NK-92 (cell line): ENCODE results near the gene LCLAT1.

ENCODE experiments used
- DNase-seq: peaks from one replicate; lab custom pipeline; 2025; ENCODE audit not compliant: unreplicated experiment; lab: John Stamatoyannopoulos, UW

Gene LCLAT1

GRCh38 chr2:30422444-30423040, 24.5 kb upstream of the LCLAT1 start:
- no peak for DNase-seq

DNA sequence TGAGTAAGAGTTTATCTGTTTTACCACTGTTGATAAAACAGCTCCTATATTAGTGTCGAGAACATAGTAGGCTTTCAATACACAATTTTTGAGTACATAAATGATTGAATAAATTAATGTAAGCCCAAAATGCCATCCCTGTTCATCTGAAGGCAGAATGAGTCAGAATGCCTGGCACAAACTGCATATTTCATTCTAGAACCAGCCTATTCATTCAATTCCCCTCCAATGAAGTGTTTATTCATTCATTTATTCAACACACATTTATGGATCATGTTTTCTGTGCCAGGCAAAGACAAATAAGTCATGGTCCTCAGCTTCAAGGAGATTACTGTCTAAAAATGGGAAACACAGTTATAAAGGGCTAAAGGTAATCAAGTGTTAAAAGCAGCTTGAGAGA, 22.8 kb upstream of the LCLAT1 start:
- DNase-seq: no peak

DNA sequence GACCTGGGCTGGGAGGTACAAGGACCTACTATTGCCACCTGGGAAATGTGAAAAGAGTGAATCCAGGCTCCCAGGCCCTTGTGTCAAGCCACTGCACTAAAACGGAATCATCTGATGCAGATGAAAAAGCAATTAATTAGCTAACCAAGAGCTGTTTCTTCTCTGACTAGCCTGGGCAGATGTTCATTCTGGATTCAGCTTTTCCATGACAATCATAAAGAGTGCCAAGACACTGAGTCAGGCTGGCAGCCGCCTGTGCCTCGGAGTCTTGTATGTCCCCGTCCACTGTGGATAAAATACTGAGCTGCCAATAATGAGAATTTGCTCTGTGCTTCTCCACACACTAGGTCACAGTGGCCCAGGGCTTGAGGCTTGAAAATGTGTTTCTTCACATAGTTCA, 21.7 kb upstream of the LCLAT1 start:
- no peak for DNase-seq

GRCh38 chr2:30427606-30428347, 19.3 kb upstream of the LCLAT1 start:
- no peak for DNase-seq

GRCh38 chr2:30428348-30428662, 18.7 kb upstream of the LCLAT1 start:
- DNase-seq: no peak

DNA sequence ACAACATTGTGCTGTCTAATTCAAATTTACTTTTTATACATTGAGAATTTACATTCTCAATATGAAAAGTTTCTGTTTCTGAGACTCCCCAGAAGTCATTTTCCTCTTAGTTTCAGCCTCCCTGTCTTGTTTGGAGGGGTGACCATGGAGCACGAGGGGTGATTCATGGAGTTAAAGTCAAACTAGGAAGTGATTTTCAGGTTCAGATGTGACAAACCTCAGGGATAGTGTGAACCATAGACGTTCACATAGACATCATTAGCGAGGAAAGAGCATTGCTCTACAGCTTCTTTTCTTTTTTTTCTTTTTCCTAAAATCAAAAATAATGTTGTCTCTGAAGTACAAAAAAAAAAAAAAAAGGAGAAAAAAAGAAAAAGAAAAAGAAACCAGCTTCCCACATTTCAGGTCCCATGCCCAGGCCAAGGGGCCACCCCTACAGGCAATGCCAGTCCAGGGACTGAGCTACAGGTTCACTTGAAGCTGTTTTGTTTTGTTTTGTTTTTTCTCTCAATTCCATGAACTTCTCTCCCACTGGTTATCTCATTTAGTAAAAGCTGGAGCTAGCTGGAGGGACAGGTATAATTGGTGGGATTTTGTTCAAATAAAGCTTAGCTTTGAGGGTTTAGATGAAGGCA, 18.1 kb upstream of the LCLAT1 start:
- DNase-seq: no peak

DNA sequence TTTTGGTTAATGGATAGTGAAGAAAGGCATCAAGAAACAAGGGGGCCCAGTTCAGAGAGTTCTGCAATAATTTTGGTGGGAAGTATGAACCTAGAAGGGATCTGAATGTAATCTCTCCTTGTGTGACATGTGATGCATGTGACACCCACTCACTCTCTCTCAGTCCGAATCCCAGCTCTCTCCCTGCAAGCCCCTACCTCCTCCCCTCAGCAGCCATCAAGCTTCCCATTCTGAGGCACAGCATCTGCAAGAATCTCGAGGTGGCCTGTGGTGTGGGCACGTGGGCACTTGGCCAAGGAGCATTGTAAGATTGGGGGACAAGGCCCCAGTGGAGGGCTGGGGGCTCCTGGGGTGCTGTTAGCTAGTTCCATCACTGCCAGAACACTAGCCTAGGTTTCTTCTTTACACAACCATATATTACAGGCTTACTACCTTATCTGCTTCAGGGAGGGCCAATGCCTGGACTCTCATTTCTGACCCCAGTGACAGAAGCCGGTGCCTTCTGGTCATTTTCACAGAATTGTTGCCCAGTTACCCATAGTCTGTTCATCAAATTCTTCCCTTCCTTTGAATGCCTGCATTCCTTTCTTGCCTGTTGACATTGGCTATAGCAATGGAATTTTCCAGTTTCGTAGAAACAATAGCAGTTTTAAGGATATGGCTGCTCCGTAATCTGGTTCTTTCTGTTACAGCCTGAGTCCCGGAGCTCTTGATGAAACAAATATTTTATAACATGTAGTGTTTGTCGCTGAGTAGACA, 13.3 kb upstream of the LCLAT1 start:
- DNase-seq: no peak

GRCh38 chr2:30434708-30435107, 12.3 kb upstream of the LCLAT1 start:
- no peak for DNase-seq

GRCh38 chr2:30436859-30437435, 10.1 kb upstream of the LCLAT1 start:
- no peak for DNase-seq

DNA sequence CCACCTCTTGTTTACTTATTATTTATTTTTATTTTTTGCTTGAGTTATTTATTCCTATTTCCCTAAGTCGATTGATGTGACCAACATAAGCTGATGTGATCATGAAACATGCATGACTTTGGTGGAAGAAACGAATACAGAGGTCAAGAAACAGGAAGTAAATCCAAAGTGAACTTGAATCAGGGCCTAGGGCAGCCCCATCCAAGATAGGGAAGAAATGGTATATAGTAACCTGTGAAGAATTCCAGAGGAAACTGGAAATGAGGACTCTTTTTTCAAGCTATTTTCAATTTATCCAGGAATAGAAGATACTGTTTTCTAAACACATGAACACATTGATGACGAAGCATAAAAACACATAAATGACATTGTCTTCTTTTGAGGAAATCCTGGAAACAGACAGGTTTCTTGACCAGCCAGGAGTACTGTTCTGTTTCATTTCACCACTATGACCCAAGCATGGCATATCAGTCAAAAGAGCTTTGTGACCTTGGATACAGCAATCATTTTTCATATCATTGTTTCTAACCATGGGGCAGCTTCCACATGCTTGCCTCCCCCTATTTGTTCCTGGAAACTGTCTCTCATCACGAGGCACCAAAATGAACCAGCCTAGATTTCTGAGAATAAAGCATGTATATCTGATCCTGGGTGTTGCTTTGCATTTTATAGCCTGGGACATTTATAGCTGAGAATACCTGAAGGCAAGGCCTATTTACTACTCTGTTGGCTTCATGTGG, 9.1 kb upstream of the LCLAT1 start:
- no peak for DNase-seq

DNA sequence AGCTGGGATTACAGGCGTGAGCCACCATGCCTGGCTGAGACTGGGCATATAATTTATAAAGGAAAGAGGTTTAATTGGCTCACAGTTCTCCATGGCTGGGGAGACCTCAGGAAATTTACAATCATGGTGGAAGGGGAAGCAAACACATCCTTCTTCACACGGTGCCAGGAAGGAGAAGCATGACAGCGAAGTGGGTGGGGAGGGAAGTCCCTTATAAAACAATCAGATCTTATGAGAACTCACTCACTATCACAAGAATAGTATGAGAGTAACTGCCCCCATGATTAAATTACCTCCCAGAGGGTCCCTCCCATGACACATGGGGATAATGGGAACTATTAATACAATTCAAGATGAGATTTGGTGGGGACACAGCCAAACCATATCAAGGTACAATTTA, 7.8 kb upstream of the LCLAT1 start:
- DNase-seq: no peak

GRCh38 chr2:30439879-30440278, 7.2 kb upstream of the LCLAT1 start:
- no peak for DNase-seq

- DNase-seq: no peak
Observed at GRCh38 chr2:30441023-30441422, 6.0 kb upstream of the LCLAT1 start.

DNA sequence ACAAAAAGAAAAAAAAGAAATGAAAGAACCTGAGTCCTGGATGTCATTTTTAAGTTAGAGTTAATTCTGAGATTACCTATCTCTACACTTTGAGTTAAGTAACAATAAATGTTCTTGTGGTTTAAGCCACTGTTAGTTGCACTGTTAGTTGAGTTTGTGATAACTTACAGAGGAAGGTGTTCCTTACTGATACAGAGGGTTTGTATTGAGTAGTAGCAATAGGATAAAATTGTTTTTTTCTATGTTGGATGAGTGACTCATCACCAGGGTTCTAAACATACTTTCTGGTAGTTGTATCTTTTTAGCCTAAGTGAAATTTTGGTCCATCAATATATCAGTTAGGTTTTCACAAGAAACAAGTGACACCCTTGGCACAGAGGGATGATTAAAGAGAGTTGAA, 4.0 kb upstream of the LCLAT1 start:
- no peak for DNase-seq

DNA sequence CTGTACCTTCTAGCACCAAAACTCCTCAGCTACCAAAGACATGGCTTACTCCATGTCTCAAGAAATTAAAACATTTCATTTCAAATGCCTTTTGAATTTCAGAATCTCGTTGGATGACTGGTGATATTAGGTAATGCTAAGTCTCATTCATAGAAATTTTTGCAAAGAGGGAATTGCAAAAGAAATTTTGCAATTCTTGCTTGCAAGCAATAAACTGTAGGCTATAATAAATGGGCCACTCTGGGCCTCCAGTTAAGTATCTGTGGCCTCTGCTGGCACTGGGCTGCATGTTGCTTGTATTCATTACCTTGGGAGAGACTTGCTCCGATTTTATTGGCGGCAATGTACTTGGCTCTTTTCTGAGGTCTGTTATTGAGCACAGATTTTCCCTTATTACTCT, 2.8 kb upstream of the LCLAT1 start:
- no peak for DNase-seq

GRCh38 chr2:30445266-30445821, 1.7 kb upstream of the LCLAT1 start:
- DNase-seq: no peak

- no peak for DNase-seq
Observed at GRCh38 chr2:30446602-30447148, 371 bp upstream of the LCLAT1 start.

GRCh38 chr2:30448308-30448707, 1.3 kb downstream of the LCLAT1 start:
- no peak for DNase-seq

- no peak for DNase-seq
Observed at GRCh38 chr2:30448866-30449265, 1.8 kb downstream of the LCLAT1 start.

GRCh38 chr2:30450025-30450424, 3.0 kb downstream of the LCLAT1 start:
- DNase-seq: no peak
